Measurements from ENCODE around the gene GRIA3. TPM values are rescaled to one million over a fixed set of nuclear protein-coding genes. Genes with fewer than 3 reads are reported as not detected.
"Not testable (repeated sequence)": the region's sequence is repeated elsewhere in the genome, so short reads cannot be mapped to it uniquely, and the experiment has no call there.

The GRIA3 gene
- total and polyA plus RNA-seq, 4 experiments from 2014 or later = not detected

- H3K4me1 Mint-ChIP-seq = no peaks in the 10 kb centered on the region
- H3K27ac Mint-ChIP-seq = no peak overlapping the region
- intact Hi-C loops (cut with micrococcal nuclease) = no loop called here
- no peak for DNase-seq
- peaks cover 0 to 1% of the 10 kb centered on the region in 2 donors for H3K27me3 Mint-ChIP-seq
- H3K27me3 ChIP-seq (ENCODE audit: insufficient read depth, low read length) = no peaks in the 10 kb centered on the region
- H3K36me3 Mint-ChIP-seq = no peaks in the 10 kb centered on the region
- no peaks in the 10 kb centered on the region for H3K36me3 ChIP-seq (ENCODE audit: insufficient read depth, low read length)
- no peak overlapping the region for H3K4me3 ChIP-seq (ENCODE audit: low read length in 2 of 2)
- peaks cover 0 to 13% (median 7%) of the 10 kb centered on the region in 8 donors for H3K9me3 Mint-ChIP-seq
- no peak overlapping the region for H3K4me3 Mint-ChIP-seq
- H3K9me3 ChIP-seq (ENCODE audit: control insufficient read depth in 1 of 2, low read length in 2 of 2) = no peaks in the 10 kb centered on the region
- no peaks in the 10 kb centered on the region for H3K4me1 ChIP-seq (ENCODE audit: insufficient read depth, low read length)
- ChIA-PET POLR2A (ENCODE audit: partially characterized antibody) (no interaction called here), CTCF (ENCODE audit: partially characterized antibody) (no interaction called here)
- no peak overlapping the region for H3K27ac ChIP-seq (ENCODE audit: low read depth, low read length)
These were observed 320.0 kb downstream of the GRIA3 start for GRCh38 chrX:123504047-123504446.

- DNase-seq = no peak
- Mint-ChIP-seq H3K4me3 (no peak overlapping the region), H3K27me3 (peaks cover 0 to 1% of the 10 kb centered on the region in 2 donors), H3K4me1 (no peaks in the 10 kb centered on the region), H3K36me3 (no peaks in the 10 kb centered on the region), H3K27ac (no peak overlapping the region), H3K9me3 (peaks cover 0 to 13% (median 7%) of the 10 kb centered on the region in 8 donors)
- Histone ChIP-seq H3K36me3 (ENCODE audit: insufficient read depth, low read length) (no peaks in the 10 kb centered on the region), H3K27ac (ENCODE audit: low read depth, low read length) (no peak overlapping the region), H3K4me1 (ENCODE audit: insufficient read depth, low read length) (no peaks in the 10 kb centered on the region), H3K9me3 (ENCODE audit: control insufficient read depth in 1 of 2, low read length in 2 of 2) (no peaks in the 10 kb centered on the region), H3K4me3 (ENCODE audit: low read length in 2 of 2) (no peak overlapping the region), H3K27me3 (ENCODE audit: insufficient read depth, low read length) (no peaks in the 10 kb centered on the region)
- CTCF ChIA-PET (ENCODE audit: partially characterized antibody) = no interaction called here
- intact Hi-C loops (cut with micrococcal nuclease) = no loop called here
- POLR2A ChIA-PET (ENCODE audit: partially characterized antibody) = no interaction called here
These were observed 320.7 kb downstream of the GRIA3 start for GRCh38 chrX:123504630-123505270.

GRCh38 chrX:123513585-123514278 lies 329.7 kb downstream of the GRIA3 start:
- Mint-ChIP-seq H3K4me3 (peak overlapping the region in 3 of 8 donors; percentile 20 to 54 (median 45)), H3K36me3 (no peaks in the 10 kb centered on the region), H3K9me3 (peaks cover 2 to 17% (median 10%) of the 10 kb centered on the region in 8 donors), H3K27me3 (peaks cover 0 to 2% of the 10 kb centered on the region in 2 donors), H3K27ac (no peak overlapping the region), H3K4me1 (no peaks in the 10 kb centered on the region)
- intact Hi-C loops (cut with micrococcal nuclease) = no loop called here
- ChIA-PET CTCF (ENCODE audit: partially characterized antibody) (no interaction called here), POLR2A (ENCODE audit: partially characterized antibody) (no interaction called here)
- Histone ChIP-seq H3K27ac (ENCODE audit: low read depth, low read length) (no peak overlapping the region), H3K4me3 (ENCODE audit: low read length in 2 of 2) (no peak overlapping the region), H3K36me3 (ENCODE audit: insufficient read depth, low read length) (no peaks in the 10 kb centered on the region), H3K4me1 (ENCODE audit: insufficient read depth, low read length) (no peaks in the 10 kb centered on the region), H3K27me3 (ENCODE audit: insufficient read depth, low read length) (no peaks in the 10 kb centered on the region), H3K9me3 (ENCODE audit: control insufficient read depth in 1 of 2, low read length in 2 of 2) (no peaks in the 10 kb centered on the region)
- DNase-seq = no peak

GRCh38 chrX:123514279-123514640 lies 330.2 kb downstream of the GRIA3 start:
- H3K36me3 ChIP-seq (ENCODE audit: insufficient read depth, low read length); intact Hi-C loops (cut with micrococcal nuclease); H3K9me3 ChIP-seq (ENCODE audit: control insufficient read depth in 1 of 2, low read length in 2 of 2); H3K27ac ChIP-seq (ENCODE audit: low read depth, low read length); H3K4me1 Mint-ChIP-seq; H3K4me1 ChIP-seq (ENCODE audit: insufficient read depth, low read length); CTCF ChIA-PET (ENCODE audit: partially characterized antibody); H3K27me3 ChIP-seq (ENCODE audit: insufficient read depth, low read length); H3K36me3 Mint-ChIP-seq; H3K4me3 ChIP-seq (ENCODE audit: low read length in 2 of 2); H3K27ac Mint-ChIP-seq; H3K27me3 Mint-ChIP-seq; POLR2A ChIA-PET (ENCODE audit: partially characterized antibody); DNase-seq: not testable (repeated sequence)
- H3K4me3 Mint-ChIP-seq = peak overlapping the region in 3 of 8 donors; percentile 20 to 54 (median 45)
- H3K9me3 Mint-ChIP-seq = peaks cover 2 to 17% (median 10%) of the 10 kb centered on the region in 8 donors

DNA sequence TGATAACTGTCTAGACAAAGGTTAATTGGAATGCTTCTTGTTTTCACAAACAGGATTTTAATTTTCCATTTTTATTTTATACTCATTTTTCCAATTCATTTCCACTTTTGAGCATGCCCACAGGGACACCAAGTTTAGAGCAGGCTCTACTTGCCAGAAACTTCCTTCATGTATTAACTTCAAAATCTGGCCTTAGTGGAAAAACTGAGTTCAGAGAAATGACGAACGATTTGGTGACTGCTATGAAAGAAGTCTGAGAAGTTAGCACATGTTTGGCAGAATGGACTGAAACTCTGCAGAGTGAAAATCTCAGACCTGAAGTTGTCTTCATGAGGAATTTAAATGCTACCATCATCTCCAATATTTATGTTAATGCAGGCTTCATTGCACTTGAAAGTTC lies 334.7 kb downstream of the GRIA3 start:
- H3K27ac Mint-ChIP-seq = no peak overlapping the region
- no peak for DNase-seq
- no peaks in the 10 kb centered on the region for H3K36me3 Mint-ChIP-seq
- no peak overlapping the region for H3K4me3 Mint-ChIP-seq
- POLR2A ChIA-PET (ENCODE audit: partially characterized antibody) = no interaction called here
- H3K27me3 ChIP-seq (ENCODE audit: insufficient read depth, low read length) = no peaks in the 10 kb centered on the region
- H3K4me1 Mint-ChIP-seq = no peaks in the 10 kb centered on the region
- H3K9me3 ChIP-seq (ENCODE audit: control insufficient read depth in 1 of 2, low read length in 2 of 2) = no peaks in the 10 kb centered on the region
- intact Hi-C loops (cut with micrococcal nuclease) = no loop called here
- CTCF ChIA-PET (ENCODE audit: partially characterized antibody) = no interaction called here
- no peaks in the 10 kb centered on the region for H3K36me3 ChIP-seq (ENCODE audit: insufficient read depth, low read length)
- H3K27me3 Mint-ChIP-seq = peaks cover 0 to 2% of the 10 kb centered on the region in 2 donors
- no peak overlapping the region for H3K27ac ChIP-seq (ENCODE audit: low read depth, low read length)
- H3K9me3 Mint-ChIP-seq = peaks cover 2 to 28% (median 15%) of the 10 kb centered on the region in 8 donors
- no peak overlapping the region for H3K4me3 ChIP-seq (ENCODE audit: low read length in 2 of 2)
- H3K4me1 ChIP-seq (ENCODE audit: insufficient read depth, low read length) = no peaks in the 10 kb centered on the region

DNA sequence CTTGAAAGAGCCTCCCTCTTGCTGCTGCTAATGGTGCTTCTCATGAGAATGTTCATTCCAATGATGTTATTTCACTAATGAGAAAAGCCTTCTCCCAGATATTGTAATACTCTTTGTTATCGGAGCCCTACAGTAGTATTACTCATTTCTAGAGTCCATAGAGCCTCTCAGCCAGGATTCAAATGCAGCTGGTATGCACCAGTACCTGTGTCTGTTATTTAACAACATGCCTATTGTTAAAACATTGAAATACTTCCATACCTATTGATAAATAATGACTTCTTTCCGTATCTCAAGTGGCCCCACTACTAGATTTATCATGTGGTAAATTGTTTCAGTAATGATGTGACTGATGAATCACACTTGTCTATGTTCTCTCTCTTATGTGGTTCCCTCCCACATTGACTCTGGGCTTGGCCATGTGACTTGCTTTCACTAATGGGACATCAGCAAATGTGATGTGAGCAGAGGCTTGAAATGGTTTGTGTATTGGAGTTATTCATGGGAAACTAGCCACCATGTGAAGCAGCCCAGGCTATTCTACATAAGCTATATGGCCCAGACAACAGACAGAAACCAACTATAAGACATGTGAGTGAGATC lies 341.1 kb downstream of the GRIA3 start:
- no peaks in the 10 kb centered on the region for H3K4me1 Mint-ChIP-seq
- POLR2A ChIA-PET (ENCODE audit: partially characterized antibody) = no interaction called here
- H3K36me3 ChIP-seq (ENCODE audit: insufficient read depth, low read length) = no peaks in the 10 kb centered on the region

GRCh38 chrX:123530726-123531125 lies 346.6 kb downstream of the GRIA3 start:
- H3K9me3 Mint-ChIP-seq = peaks cover 0 to 47% (median 19%) of the 10 kb centered on the region in 8 donors
- H3K4me3 ChIP-seq (ENCODE audit: low read length in 2 of 2); intact Hi-C loops (cut with micrococcal nuclease); H3K36me3 Mint-ChIP-seq; POLR2A ChIA-PET (ENCODE audit: partially characterized antibody); H3K27ac ChIP-seq (ENCODE audit: low read depth, low read length); DNase-seq; CTCF ChIA-PET (ENCODE audit: partially characterized antibody); H3K36me3 ChIP-seq (ENCODE audit: insufficient read depth, low read length); H3K9me3 ChIP-seq (ENCODE audit: control insufficient read depth in 1 of 2, low read length in 2 of 2); H3K27ac Mint-ChIP-seq; H3K4me3 Mint-ChIP-seq; H3K4me1 Mint-ChIP-seq; H3K4me1 ChIP-seq (ENCODE audit: insufficient read depth, low read length); H3K27me3 Mint-ChIP-seq; H3K27me3 ChIP-seq (ENCODE audit: insufficient read depth, low read length): not testable (repeated sequence)

More for the DNA sequence above, 341.1 kb downstream of the GRIA3 start:
- peaks cover 0 to 4% of the 10 kb centered on the region in 2 donors for H3K27me3 Mint-ChIP-seq
- no peak overlapping the region for H3K4me3 ChIP-seq (ENCODE audit: low read length in 2 of 2)
- no peaks in the 10 kb centered on the region for H3K36me3 Mint-ChIP-seq
- CTCF ChIA-PET (ENCODE audit: partially characterized antibody) = no interaction called here
- H3K4me1 ChIP-seq (ENCODE audit: insufficient read depth, low read length) = no peaks in the 10 kb centered on the region
- no peak overlapping the region for H3K27ac ChIP-seq (ENCODE audit: low read depth, low read length)
- DNase-seq = no peak
- H3K27ac Mint-ChIP-seq = no peak overlapping the region
- intact Hi-C loops (cut with micrococcal nuclease) = no loop called here
- no peaks in the 10 kb centered on the region for H3K9me3 ChIP-seq (ENCODE audit: control insufficient read depth in 1 of 2, low read length in 2 of 2)
- H3K27me3 ChIP-seq (ENCODE audit: insufficient read depth, low read length) = no peaks in the 10 kb centered on the region
- peaks cover 0 to 12% (median 8%) of the 10 kb centered on the region in 8 donors for H3K9me3 Mint-ChIP-seq
- no peak overlapping the region for H3K4me3 Mint-ChIP-seq
